IPS-11a (cell line): ENCODE results near the gene FAM83D.

Experiments used
- H3K4me3 ChIP-seq: one replicate; pipeline ENCODE4 v1.5.1; 2013; ENCODE audit warnings: low read depth, low read length, control low read depth

Gene FAM83D

GRCh38 chr20:38997622-38998021, 71.4 kb downstream of the FAM83D start:
- H3K4me3 ChIP-seq = no peak overlapping the region

- no peak overlapping the region for H3K4me3 ChIP-seq
These were observed 73.0 kb downstream of the FAM83D start for GRCh38 chr20:38999217-38999616.

- H3K4me3 ChIP-seq = no peak overlapping the region
These were observed 74.0 kb downstream of the FAM83D start for GRCh38 chr20:38999965-39000910.
